ENCODE measurements around the gene HTR3A.
"Not testable (repeated sequence)": the region's sequence is repeated elsewhere in the genome, so short reads cannot be mapped to it uniquely, and the experiment has no call there.

Gene HTR3A
- total RNA-seq: 0 reads per million in 2 donors

DNA sequence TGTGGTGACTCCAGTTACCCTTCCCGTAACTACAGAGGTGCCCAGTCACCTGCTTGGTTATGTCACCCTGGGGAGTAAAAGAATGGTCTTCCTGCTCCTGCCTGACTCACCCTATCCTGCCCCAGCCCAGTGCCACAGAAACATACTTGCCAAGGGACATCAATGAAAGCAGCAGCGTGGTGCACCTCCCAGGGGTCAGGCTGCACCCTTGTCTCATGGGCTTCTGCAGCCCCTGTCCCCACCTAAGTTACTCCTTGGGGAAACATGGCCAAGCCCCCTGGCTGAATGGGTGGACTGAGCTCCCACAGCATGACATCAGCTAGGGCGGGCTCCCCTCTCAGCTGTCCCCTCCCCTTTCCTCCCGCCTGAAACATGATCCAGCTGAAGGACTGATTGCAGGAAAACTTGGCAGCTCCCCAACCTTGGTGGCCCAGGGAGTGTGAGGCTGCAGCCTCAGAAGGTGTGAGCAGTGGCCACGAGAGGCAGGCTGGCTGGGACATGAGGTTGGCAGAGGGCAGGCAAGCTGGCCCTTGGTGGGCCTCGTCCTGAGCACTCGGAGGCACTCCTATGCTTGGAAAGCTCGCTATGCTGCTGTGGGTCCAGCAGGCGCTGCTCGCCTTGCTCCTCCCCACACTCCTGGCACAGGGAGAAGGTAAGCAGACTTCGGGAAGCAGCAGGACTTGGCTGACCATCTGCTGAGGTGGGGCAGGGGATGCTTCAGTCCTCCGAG, at the start of gene HTR3A:
TSS of gene HTR3A (plus strand) at position 368 of the 730 bp plus-strand sequence. CDS start at position 586, 218 bp downstream.
- no peak for DNase-seq

DNA sequence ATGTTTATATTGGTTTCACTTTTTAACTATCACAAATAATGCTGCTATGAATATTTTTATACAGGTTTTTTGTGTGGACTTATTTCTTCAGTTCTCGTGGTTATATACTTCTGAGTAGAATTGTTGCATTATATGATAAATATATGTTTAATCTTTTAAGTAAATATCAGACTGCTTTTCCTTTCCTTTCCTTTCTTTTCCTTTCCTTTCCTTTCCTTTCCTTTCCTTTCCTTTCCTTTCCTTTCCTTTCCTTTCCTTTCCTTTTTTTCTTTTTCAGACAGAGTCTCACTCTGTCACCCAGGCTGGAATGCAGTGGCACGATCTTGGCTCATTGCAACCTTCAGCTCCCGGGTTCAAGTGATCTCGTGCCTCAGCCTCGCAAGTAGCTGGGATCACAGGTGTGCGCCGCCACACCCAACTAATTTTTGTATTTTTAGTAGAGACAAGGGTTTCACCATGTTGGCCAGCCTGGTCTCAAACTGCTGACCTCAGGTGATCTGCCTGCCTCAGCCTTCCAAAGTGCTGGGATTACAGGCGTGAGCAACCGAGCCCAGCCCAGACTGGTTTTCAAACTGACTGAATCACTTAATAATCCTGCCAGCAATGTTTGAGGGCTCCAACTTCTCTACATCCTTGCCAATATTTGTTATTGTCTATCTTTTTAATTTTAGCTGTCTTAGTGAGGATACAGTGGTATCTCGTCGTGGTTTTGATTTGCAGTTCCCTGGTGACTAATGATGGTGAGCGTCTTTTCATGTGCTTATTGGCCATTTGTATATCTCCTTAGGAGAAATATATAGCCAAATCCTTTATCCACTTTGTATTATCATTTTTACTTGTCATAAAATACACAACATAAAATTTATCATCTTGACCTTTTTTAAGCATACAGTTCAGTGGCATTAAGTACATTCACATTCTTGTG, 48.4 kb upstream of the HTR3A start:
- DNase-seq: no peak

DNA sequence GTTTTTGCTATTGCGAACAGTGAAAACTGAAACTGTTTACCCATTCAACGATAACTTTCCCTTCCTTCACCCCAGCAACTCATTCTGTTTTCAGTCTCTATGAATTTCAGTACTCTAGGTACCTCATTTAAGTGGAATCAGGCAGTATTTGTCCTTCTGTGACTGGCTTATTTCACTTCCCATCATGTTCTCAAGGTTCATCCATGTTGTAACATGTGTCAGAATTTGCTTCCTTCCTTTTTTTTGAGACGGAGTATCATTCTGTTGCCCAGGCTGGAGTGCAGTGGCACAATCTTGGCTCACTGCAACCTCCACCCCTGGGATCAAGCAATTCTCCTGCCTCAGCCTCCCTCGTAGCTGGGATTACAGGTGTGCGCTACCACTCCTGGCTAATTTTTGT, 46.6 kb upstream of the HTR3A start:
- DNase-seq: no peak

DNA sequence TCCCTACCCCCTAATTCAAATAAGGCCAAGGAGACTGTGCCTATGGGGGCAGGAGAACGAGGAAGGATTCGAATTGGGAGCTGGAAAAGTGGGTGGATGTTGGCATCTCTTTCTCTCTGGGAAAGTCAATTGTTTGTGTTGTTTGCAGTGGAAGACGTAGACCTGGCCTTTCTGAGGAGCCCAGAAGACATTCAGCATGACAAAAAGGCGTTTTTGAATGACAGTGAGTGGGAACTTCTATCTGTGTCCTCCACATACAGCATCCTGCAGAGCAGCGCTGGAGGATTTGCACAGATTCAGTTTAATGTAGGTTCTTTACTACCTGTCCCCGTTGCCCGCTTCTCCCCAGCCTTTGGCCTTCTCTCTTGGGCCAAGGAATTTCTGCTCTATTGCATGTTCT, 42.1 kb upstream of the HTR3A start:
- DNase-seq: no peak

DNA sequence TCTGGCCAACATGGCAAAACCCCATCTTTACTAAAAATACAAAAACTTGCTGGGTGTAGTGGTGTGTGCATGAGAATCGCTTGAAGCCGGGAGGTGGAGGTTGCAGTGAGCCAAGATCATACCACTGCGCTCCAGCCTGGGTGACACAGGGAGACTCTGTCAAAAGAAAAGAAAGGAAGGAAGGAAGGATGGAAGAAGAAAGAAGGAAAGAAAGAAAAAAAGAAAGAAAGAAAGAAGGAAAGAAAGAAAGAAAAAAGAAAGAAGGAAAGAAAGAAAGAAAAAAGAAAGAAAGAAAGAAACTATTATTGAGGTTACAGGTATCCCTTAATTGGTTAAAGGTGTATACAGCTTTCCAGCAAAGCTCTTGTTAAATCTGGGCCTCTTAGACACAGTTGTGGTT, 40.7 kb upstream of the HTR3A start:
- not testable (repeated sequence) for DNase-seq

DNA sequence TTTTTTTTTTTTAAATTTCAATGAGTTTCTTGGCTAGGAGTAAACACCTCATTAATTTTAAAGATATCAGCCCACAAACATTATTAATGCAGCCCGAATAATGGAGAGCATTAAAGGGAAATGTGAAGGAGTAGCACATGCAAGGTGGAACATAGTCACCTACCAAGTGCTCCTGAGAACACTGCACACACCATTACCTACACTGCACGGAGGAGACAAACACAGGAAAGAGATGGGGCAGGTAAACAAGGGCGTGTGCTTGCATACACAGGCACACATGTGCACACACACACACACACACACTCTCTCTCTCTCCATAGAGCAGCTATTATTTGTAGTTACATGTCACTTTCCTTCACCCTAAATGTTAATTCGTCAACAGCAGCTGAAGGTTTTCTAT, 40.1 kb upstream of the HTR3A start:
- DNase-seq: no peak

DNA sequence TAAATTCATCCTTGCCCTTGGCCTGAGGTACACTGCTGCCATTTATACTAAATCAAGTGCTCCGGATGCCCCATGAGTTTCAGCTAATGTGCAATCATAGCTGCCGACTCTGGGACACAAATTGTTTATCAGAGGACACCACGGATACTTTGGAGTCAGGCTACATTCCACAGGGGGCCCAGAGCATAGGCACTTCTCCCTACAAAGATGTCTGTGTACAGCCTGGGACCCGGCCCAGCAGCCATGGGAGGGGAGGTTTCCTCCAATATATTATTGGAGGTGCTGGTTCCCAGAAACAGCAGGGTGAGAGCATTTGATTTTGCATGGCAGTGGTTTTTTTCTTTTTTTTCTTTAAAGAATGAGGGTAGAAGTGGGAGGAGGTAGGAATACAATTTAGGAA, 39.0 kb upstream of the HTR3A start:
- no peak for DNase-seq

DNA sequence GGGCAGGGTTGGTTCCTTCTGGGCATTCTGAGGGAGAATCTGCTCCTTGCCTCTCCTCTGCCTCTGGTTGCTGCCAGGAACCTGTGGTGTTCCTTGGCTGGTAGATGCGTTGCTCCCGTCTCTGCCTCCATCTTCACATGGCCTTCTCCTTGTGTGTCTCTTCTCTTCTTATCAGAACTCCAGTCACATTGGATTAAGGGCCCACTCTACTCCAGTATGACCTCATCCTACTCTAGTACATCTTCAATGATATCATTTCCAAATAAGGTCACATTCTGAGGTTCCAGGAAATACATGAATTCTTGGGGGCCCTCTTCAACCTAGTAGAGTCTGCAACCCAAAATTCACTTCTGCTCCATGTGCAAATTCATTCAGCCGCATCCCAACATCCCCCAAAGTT, 37.0 kb upstream of the HTR3A start:
- DNase-seq: no peak

DNA sequence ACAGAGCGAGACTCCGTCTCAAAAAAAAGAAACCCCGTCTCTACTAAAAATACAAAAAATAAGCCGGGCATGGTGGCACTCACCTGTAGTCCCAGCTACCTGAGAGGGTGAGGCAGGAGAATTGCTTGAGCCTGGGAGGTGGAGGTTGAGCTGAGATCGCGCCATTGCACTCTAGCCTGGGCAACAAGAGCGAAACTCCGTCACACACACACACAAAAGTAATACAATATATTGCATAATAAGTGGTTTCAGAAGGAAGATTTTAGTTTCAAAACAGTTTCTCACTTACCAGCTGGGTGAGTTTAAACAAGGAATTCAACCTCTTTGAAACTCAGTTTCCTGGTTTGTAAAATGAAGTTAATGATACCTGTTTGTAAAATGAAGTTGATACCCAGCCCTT, 32.7 kb upstream of the HTR3A start:
- DNase-seq: no peak

DNA sequence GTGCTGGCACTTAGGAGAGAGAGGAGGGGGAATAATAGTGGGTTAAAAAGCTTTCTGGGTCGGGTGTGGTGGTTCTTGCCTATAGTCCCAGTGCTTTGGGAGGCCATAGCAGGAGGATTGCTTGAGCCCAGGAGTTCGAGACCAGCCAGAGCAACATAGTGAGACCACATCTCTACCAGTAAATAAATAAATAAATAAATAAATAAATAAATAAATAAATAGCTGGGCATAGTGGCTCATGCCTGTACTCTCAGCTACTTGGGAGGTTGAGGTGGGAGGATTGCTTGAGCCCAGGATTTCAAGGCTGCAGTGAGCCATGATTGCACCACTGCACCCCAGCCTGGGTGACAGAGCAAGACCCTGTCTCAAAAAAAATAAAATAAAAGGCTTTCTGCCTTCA, 28.7 kb upstream of the HTR3A start:
- DNase-seq: not testable (repeated sequence)

DNA sequence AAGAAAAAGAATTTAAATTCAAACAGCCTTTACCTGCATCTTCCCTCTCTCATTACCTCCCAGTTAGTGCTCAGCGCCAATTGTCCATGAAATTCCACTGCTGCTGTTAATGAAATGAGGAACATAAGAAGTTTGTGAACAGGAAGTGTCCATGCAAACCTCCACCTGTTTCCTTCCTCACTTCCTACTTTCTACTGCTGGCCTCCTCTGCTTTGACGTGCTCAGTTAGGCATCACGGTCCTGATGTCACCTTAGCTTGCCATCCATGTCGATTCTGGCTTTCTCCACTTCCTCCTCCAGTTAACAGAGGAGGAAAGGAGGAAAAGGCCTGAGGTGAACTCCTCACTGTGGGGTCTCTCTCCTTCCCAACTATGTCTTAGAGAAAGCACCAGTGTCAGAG, 26.9 kb upstream of the HTR3A start:
- no peak for DNase-seq

DNA sequence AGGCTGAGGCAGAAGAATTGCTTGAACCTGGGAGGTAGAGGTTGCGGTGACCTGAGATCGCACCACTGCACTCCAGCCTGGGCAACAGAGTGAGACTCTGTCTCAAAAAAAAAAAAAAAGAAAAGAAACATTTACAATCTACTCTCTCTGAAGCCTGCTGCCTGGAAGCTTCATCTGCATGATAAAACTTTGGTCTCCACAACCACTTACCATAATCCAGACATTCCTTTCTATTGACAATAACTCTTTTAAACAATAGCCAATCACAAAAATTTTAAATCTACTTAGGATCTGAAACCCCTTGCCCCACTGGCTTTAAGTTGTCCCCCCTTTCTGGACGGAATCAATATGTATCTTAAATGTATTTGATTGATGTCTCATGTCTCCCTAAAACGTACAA, 25.0 kb upstream of the HTR3A start:
- DNase-seq: no peak

DNA sequence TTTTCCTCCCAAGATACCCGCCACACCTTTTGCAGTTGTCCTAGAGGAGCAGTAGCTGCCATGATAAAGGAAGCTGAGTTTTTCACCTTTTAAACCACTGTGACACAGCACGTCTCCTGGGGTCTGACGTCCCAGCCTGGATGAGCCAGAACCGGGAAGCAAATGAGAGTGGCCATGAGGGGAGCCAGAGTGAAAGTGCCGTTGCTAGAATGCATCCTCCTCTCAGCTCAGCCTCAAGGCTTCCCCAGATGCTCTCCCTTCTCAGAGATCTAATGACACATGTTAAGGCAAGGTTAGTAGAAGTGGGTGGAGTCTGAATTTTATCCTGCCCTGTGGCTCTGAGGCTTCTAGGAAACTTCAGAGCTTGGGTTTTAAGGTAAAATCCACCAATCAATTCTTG, 23.4 kb upstream of the HTR3A start:
- DNase-seq: no peak

DNA sequence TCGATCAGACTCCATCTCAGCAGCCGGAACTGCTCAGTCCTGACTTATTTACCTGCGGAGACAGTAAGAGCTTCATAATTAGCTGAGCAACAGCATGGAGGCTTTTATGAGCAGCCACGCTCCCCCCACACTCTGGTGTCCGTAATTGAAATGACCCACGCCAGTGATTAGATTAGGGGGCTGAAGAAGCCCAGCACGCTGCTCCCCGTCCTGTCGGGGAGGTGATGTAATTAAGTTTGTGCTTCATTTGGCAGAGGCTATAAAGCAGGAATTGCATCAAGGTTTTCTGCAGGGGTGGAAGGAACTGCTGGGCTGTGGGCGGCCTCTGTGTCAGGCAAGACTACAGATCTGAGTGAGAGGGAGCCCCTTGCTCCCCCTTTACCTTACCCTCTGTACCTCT, 22.8 kb upstream of the HTR3A start:
- DNase-seq: no peak

DNA sequence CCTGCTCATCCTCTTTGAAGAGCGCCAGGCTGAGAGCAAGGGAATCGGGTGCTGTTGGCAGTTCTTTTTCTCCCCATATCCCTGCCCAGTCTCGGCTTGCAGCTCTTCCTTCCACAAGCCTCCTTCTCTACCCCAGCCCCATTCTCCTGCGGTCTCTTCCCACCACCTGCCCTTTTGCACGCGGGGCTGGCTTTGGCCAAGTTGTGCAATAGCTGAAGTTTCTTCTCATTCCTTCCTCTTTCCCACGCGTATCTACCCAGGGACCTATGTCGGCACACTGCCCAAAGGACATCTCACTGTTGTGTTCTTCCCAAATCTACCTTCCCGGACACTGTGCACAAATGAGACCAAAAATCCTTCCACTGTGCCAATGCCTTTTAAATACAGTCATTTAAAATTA, 22.3 kb upstream of the HTR3A start:
- no peak for DNase-seq

DNA sequence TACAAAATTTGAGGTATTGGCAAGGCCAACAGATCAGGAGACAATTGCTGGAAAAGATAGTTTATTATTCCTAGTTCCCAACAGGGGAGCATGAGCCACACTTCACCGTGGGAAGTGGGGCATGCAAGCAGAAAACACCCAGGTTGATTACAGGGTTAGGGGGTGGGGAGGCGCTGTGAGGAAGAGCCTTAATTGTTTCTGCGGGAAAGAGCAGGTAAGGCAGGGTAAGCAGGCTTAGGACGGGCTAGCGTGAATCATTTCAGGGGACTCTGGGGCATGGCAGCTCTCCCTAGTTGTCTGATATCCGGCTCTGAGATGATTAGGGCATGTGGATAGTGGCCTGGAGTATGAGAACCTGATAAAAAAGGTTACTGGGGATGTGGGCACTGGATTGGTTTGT, 20.7 kb upstream of the HTR3A start:
- no peak for DNase-seq

DNA sequence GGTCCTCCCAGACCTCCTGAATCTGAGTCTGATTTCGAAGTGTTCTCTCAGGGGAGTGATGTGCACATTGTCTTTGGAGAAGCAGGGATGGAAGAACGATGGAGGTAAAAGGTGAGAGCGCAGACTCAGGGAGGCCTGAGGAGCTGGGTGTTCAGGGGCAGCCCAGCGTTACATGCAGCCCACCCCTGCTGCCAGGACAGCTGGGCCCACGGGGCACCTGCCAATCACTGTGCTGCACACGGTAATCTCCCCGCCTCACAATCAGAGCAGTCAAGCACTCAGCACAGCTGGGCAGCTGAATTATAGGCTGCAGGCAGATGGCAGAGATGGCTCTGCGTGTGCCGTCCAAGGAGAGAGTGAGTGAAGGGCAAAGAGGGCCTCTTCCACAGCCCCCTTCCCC, 17.9 kb upstream of the HTR3A start:
- DNase-seq: no peak

DNA sequence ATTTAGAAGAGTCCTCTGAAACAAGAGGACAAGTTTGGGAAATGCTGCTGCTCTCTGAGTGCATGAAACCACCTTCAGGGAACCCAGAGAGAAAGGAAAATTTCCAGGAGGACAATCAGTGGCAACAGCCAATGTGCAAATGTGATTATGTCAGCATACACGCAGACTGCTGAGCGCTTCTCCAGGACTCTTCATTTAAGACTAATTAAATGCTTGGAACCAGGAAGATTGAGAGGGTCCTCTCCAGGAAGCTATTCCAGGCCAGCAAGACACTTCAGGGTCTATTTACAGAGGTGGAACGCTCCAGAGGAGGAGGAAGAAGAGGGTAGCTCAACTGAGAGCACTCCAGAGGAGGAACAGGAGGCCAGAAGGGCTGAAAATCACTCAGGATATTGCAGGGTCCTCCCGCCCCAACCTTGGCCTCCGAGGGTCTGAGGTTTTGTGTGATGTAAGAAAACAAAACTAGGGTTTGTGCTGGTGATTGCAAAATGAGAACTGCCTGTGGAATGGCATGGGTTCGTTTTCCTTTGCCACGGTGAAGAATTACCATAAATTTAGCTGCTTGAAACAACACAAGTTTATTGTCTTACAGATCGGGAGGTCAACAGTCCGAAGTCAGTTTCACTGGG, 14.1 kb upstream of the HTR3A start:
- DNase-seq: no peak

DNA sequence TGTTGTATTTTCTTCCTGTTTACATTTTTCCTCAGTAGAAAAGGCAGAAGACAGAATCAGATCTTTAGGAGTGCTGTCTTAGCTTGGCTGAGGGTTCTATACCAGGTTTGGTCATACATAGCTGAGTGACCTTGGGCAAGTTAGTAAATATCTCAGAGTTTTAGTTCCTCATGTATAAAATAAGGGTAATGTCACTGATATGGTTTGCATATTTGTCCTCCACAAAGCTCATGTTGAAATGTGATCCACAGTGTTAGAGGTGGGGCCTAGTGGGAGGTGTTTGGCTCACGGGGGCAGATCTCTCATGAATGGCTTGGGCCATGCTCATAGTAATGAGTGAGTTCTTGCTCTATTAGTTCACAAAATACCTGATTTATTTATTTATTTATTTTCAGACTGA, 7.5 kb upstream of the HTR3A start:
- no peak for DNase-seq

DNA sequence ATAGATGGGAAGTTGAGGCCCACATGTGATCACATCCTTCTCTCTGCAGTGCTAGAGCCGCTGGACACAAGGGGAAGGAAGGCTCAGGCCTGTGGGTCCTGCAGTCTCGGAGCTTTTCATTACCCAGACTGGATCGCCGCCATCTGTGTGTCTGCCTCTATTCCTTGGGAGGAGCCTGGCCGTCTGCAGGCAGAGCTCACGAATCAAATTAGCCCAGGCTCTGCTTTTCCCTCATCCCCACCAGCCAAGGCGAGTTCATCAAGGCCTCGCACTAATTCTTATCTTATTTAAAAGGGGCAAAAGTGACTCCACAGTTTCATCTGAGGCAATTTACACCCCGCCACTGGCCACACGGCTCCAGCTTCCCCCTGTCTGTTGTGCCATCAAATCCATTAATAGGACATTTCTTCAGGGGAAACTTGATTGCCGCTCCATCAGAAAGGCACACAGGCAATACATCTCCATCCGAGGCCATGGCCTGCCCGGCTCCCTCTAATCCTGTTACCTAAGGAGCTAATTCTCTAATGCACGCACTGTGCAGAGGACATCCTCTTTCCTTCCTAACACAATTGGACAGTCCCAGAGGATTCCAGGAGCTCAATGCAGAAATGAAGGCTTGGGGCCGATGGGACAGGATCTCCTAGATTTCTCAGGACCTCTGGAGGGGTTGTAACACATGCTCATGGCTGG, 3.3 kb upstream of the HTR3A start:
- DNase-seq: no peak

DNA sequence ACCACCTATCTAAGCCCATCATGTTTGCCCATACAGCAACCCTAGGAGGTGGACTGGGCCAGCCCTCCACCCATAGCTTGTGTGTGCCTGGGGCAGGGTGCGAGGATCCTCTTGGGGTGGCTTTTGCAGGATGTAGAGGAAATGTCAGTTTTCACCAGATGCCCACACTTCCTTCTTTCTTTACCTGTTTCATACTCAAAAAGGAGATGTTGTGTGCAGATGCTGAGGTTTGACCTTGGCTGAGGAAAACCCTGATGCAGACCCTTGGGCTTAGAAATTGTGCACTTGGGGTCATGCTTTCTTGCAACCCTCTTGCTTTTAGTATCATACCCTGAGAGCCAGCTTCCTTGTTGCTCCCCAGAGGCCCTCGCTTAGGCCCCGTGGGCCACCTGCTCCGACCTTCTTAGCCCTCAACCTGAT, 2.2 kb downstream of the HTR3A start:
- DNase-seq: no peak

DNA sequence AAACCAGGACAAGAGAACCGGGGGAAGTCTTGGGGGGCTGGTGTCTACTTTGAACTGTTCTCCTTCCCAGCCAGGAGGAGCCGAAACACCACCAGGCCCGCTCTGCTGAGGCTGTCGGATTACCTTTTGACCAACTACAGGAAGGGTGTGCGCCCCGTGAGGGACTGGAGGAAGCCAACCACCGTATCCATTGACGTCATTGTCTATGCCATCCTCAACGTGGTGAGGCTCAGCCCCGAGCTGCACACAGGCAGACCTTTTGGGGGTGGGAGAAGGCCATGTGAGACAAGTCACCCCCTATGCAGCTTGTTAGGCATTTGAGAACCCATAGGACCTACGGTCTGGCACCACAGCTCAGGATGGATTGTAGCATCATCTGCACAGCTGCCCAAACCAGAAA, 2.8 kb downstream of the HTR3A start:
- no peak for DNase-seq

DNA sequence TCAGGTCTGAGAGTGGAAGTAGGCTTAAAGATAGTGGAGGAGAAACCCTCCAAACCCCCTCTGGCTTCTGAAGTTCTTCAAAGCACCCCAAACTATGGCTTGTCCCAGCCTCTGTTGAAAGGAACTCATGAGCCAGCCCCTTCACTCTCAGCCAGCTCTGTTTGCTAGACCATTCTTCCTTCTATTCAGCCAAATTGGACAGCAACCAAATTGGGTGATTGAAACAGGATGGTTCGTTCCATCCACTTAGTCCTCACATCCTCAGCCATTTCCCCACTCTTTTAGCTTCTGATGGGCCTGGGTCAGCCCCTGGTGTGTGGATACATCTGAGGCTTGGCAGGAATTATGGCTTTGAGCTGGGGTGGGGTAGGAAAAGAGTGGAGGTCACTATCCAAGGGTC, 4.5 kb downstream of the HTR3A start:
- no peak for DNase-seq
